Measurements from ENCODE around the gene NOTUM.
A peak's percentile ranks its signal among the peaks of the same experiment; 100 is the strongest.

Gene NOTUM

GRCh38 chr17:81961087-81961511 is at the start of gene NOTUM:
Gene NOTUM, minus strand, starts transcription at chr17:81961187. Its CDS starts 278 bp downstream, at chr17:81960909.
- peak; percentile 16 for DNase-seq

- DNase-seq, result no peak
These were observed 48.4 kb upstream of the NOTUM start for GRCh38 chr17:82009413-82009812.

GRCh38 chr17:82008941-82009405 is 48.0 kb upstream of the NOTUM start:
- DNase-seq, result no peak

- DNase-seq, result no peak
These were observed 47.4 kb upstream of the NOTUM start for GRCh38 chr17:82008258-82008940.

GRCh38 chr17:82007495-82008257 is 46.7 kb upstream of the NOTUM start:
- no peak for DNase-seq

GRCh38 chr17:82007228-82007494 is 46.2 kb upstream of the NOTUM start:
- DNase-seq, result no peak

- no peak for DNase-seq
These were observed 45.7 kb upstream of the NOTUM start for GRCh38 chr17:82006468-82007227.

GRCh38 chr17:82005701-82006348 is 44.8 kb upstream of the NOTUM start:
- no peak for DNase-seq

GRCh38 chr17:82004517-82005455 is 43.8 kb upstream of the NOTUM start:
- no peak for DNase-seq

- DNase-seq, result no peak
These were observed 42.7 kb upstream of the NOTUM start for GRCh38 chr17:82003411-82004381.

- no peak for DNase-seq
These were observed 40.6 kb upstream of the NOTUM start for GRCh38 chr17:82001571-82002056.

GRCh38 chr17:82000803-82001570 is 40.0 kb upstream of the NOTUM start:
- no peak for DNase-seq

- DNase-seq, result no peak
These were observed 39.2 kb upstream of the NOTUM start for GRCh38 chr17:81999976-82000802.

GRCh38 chr17:81999587-81999975 is 38.6 kb upstream of the NOTUM start:
- no peak for DNase-seq

- DNase-seq, result no peak
These were observed 37.9 kb upstream of the NOTUM start for GRCh38 chr17:81998691-81999438.

- no peak for DNase-seq
These were observed 37.2 kb upstream of the NOTUM start for GRCh38 chr17:81998212-81998611.

- DNase-seq, result no peak
These were observed 35.9 kb upstream of the NOTUM start for GRCh38 chr17:81996757-81997441.
